A549 (cell line): ENCODE results near the gene OVOL1.

Experiments
- CHD2 ChIP-seq: fragments of 150-350 bp; IDR thresholded peaks from 2 replicates; pipeline ENCODE4 v1.6.1; 2014; ENCODE audit warnings: low read length; ENCODE audit not compliant: partially characterized antibody
- MYC ChIP-seq: IDR thresholded peaks from 2 replicates; pipeline ENCODE4 v1.6.1; 2012; ENCODE audit warnings: mild to moderate bottlenecking, inconsistent platforms, low read length, improper control_type of control experiment, borderline replicate concordance
- POLR2A ChIP-seq: IDR thresholded peaks from 2 replicates; pipeline ENCODE4 v1.6.1; 2012; ENCODE audit warnings: mild to moderate bottlenecking, low read length
- TF ChIP-seq, protein P1 (sequence below): fragments of >200 bp; sonication (Bioruptor Twin); formaldehyde crosslinking; IDR thresholded peaks from 3 replicates; pipeline ENCODE4 v1.6.1; 2016
- TF ChIP-seq, protein P2 (sequence below): fragments of >200 bp; sonication (Bioruptor Twin); formaldehyde crosslinking; IDR thresholded peaks from 3 replicates; pipeline ENCODE4 v1.5.1; 2016
- TF ChIP-seq, protein P3 (sequence below): IDR thresholded peaks from 2 replicates; pipeline ENCODE4 v1.6.1; 2012
- TF ChIP-seq, protein P4 (sequence below): fragments of 150-350 bp; IDR thresholded peaks from 2 replicates; pipeline ENCODE4 v1.6.1; 2014; ENCODE audit warnings: low read depth, mild to moderate bottlenecking, low read length
- TF ChIP-seq, protein P5 (sequence below): fragments of 200-600 bp; sonication (generic); IDR thresholded peaks from 2 replicates; pipeline ENCODE4 v1.6.1; 2016; ENCODE audit warnings: antibody characterized with exemption, mild to moderate bottlenecking, moderate library complexity

DNA sequence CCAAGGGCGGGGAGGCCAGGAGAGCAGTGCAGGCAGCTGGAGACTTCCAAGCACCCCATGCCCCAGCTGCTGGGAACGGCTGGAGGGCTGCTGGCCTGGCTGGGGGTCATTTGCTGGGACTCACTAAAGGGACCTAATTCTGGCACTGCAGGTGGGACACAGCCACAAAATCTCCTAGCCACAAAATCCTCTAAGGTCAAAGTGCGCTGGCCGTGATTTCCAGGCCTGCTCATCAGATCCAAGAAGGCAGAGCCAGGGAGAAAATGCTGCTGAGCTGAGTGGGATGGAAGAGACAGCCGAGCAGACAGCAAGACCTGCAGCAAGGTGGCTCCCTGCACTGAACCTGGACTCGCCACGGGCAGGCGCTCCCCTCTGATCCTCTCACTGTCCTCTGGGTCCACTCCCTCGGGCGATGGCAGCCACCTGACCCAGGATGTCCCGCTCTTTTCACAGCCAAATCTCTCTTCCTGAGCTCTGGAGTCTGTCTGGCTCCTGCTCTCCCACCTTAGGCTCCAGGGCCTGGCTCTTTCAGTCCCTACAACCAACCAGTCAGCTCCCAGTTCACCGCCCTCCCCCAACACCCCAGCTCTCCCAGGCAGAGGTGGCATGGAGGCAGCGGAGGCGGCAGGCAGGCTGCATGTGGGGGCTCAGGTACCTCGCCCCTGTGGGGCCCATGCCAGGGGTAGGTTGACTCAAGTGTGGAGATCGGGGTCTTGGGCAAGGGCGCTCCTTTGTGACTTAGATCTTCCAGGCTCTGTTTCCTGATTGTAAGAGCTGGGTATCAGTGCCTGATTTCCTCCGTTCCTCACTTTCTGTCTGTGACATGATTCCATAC is 14.5 kb downstream of the OVOL1 start:
- TF ChIP-seq CHD2 = no peak
- TF ChIP-seq, protein P1, sequence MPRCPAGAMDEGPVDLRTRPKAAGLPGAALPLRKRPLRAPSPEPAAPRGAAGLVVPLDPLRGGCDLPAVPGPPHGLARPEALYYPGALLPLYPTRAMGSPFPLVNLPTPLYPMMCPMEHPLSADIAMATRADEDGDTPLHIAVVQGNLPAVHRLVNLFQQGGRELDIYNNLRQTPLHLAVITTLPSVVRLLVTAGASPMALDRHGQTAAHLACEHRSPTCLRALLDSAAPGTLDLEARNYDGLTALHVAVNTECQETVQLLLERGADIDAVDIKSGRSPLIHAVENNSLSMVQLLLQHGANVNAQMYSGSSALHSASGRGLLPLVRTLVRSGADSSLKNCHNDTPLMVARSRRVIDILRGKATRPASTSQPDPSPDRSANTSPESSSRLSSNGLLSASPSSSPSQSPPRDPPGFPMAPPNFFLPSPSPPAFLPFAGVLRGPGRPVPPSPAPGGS = no peak
- TF ChIP-seq, protein P2, sequence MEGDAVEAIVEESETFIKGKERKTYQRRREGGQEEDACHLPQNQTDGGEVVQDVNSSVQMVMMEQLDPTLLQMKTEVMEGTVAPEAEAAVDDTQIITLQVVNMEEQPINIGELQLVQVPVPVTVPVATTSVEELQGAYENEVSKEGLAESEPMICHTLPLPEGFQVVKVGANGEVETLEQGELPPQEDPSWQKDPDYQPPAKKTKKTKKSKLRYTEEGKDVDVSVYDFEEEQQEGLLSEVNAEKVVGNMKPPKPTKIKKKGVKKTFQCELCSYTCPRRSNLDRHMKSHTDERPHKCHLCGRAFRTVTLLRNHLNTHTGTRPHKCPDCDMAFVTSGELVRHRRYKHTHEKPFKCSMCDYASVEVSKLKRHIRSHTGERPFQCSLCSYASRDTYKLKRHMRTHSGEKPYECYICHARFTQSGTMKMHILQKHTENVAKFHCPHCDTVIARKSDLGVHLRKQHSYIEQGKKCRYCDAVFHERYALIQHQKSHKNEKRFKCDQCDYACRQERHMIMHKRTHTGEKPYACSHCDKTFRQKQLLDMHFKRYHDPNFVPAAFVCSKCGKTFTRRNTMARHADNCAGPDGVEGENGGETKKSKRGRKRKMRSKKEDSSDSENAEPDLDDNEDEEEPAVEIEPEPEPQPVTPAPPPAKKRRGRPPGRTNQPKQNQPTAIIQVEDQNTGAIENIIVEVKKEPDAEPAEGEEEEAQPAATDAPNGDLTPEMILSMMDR = no peak
- TF ChIP-seq, protein P3, sequence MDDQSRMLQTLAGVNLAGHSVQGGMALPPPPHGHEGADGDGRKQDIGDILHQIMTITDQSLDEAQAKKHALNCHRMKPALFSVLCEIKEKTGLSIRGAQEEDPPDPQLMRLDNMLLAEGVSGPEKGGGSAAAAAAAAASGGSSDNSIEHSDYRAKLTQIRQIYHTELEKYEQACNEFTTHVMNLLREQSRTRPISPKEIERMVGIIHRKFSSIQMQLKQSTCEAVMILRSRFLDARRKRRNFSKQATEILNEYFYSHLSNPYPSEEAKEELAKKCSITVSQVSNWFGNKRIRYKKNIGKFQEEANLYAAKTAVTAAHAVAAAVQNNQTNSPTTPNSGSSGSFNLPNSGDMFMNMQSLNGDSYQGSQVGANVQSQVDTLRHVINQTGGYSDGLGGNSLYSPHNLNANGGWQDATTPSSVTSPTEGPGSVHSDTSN = no peak
- TF ChIP-seq POLR2A = no peak
- TF ChIP-seq MYC = no peak
- TF ChIP-seq, protein P4, sequence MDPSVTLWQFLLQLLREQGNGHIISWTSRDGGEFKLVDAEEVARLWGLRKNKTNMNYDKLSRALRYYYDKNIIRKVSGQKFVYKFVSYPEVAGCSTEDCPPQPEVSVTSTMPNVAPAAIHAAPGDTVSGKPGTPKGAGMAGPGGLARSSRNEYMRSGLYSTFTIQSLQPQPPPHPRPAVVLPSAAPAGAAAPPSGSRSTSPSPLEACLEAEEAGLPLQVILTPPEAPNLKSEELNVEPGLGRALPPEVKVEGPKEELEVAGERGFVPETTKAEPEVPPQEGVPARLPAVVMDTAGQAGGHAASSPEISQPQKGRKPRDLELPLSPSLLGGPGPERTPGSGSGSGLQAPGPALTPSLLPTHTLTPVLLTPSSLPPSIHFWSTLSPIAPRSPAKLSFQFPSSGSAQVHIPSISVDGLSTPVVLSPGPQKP = no peak
- TF ChIP-seq, protein P5, sequence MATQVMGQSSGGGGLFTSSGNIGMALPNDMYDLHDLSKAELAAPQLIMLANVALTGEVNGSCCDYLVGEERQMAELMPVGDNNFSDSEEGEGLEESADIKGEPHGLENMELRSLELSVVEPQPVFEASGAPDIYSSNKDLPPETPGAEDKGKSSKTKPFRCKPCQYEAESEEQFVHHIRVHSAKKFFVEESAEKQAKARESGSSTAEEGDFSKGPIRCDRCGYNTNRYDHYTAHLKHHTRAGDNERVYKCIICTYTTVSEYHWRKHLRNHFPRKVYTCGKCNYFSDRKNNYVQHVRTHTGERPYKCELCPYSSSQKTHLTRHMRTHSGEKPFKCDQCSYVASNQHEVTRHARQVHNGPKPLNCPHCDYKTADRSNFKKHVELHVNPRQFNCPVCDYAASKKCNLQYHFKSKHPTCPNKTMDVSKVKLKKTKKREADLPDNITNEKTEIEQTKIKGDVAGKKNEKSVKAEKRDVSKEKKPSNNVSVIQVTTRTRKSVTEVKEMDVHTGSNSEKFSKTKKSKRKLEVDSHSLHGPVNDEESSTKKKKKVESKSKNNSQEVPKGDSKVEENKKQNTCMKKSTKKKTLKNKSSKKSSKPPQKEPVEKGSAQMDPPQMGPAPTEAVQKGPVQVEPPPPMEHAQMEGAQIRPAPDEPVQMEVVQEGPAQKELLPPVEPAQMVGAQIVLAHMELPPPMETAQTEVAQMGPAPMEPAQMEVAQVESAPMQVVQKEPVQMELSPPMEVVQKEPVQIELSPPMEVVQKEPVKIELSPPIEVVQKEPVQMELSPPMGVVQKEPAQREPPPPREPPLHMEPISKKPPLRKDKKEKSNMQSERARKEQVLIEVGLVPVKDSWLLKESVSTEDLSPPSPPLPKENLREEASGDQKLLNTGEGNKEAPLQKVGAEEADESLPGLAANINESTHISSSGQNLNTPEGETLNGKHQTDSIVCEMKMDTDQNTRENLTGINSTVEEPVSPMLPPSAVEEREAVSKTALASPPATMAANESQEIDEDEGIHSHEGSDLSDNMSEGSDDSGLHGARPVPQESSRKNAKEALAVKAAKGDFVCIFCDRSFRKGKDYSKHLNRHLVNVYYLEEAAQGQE = no peak
